ENCODE data around the gene FIGNL2. TPM values are rescaled to one million over a fixed set of nuclear protein-coding genes. Genes with fewer than 3 reads are reported as not detected.
A peak's percentile ranks its signal among the peaks of the same experiment; 100 is the strongest.
"Not testable (repeated sequence)": the region's sequence is repeated elsewhere in the genome, so short reads cannot be mapped to it uniquely, and the experiment has no call there.

The FIGNL2 gene
- total RNA-seq, 1 donor from 2014 or later, result 0.91 TPM

DNA sequence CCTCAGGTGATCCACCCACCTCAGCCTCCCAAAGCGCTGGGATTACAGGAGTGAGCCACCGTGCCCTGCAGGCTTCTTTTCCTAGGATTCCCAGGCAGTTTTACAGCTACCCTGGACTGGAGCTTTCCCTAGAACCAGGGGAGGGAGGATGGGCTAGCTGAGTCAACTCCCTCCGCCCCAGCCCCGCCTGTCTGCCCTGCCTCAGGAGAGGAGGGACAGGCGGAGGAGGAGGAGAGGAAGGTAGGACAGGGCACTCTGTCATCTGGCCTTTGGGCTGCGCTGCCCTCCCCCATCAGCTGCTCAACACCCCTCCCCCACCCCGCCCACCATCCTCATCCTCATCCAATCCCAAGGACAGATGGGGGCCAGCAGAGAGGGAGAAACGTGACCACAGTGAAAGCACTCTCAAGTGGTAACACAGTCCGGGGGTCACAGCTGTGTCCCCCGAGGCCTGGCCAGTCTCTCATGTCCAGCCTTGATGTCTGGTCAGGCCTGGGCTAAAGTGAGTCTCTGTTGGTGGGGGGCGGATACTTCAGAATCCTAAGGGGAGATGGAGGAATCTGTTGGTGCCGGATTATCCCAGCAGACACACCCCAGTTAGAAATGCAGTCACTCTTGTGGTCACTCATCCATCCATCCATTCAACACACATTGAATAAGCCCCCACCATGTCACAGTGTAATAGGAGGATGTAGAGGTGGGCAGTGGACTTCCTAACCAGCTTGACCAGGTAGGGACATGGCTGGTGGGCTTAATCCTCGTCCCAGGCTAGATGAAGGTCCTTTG, 12.3 kb downstream of the FIGNL2 start:
- no peak for DNase-seq (ENCODE audit: low spot score)

DNA sequence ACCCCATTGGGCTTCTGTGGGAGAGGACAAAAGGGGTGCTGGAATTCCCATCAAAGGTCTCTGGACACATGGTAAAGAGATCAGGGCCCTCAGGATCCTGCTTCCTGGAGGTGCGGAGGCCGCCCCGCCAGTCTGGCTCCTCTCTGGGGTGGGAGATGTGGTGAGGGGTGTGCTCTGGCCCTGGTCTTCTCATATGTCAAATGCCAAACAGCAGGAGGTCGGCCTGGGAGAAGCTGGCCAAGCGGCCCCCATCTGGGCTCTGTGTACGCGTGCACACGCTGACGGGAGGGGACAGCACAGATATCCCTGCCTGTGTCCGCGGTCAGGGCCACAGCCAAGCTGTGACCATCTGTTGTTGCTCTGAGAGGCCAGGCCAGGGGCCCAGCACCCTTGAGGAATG, 14.1 kb downstream of the FIGNL2 start:
- no peak for DNase-seq (ENCODE audit: low spot score)

DNA sequence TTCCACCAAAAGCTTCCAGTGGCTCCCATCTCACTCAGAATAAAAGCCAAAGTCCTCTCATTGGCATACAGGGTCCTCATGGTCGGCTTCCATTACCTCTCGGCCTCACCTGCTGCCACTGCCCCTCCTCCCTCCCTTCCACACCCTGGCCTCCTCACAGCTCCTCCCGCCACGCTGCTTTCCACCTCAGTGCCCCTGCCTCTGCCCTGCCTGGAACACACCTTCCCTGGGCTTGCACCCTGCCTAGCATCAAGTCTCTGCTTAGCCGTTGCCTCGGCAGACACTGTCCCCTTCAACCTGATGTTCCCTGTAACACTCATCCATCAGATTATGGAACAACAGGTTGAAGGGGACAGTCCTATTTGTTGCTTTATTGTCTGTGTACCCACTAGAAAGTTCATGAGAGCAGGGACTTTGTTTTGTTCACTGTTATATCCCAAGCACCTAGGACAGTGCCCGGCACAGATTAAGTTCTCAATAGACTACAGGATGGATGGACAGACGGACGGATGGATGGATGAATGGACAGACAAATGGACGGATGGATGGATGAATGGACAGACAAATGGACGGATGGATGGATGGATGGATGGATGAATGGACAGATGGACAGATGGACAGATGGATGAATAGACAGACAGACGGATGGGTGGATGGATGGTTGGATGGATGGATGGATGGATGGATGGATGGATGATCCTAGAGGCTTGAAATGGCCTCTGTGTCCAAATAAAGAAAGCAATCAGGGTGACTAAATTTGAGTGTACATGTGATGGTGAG, 14.9 kb downstream of the FIGNL2 start:
- no peak for DNase-seq (ENCODE audit: low spot score)

DNA sequence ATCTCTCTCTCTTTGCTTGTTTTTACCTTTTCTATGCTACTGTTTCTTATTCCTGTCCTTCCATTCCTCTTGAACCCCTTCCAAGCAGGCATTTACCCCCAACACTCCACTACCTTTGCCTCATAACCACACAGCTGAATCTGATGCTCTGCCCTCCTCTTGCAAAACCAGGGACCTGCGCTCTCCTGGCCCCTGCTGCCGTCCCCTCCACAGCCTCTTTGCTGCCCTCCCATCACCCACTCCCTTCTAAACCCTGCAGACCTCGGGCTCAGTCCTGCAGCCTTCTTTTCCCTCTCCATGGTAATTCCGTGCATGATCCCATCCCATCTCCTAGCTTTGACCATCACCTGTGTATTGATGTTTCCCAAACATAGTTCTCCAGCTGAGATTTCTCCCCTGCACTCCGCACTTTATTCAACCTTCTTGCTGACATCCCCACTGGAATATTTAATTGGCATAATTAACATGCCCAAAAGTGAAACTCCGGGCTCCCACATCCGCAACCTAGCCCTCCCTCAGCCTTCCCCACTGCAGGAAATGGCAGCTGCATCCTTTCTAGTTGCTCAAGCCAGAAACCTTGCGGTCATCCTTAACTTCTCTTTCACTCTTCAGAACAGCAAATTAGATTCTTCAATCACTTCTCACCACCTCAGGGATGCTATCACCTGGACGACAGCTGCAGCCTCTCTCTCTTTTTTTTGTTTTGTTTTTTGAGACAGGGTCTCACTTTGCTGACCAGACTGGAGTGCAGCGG, 16.0 kb downstream of the FIGNL2 start:
- DNase-seq (ENCODE audit: low spot score), result no peak

DNA sequence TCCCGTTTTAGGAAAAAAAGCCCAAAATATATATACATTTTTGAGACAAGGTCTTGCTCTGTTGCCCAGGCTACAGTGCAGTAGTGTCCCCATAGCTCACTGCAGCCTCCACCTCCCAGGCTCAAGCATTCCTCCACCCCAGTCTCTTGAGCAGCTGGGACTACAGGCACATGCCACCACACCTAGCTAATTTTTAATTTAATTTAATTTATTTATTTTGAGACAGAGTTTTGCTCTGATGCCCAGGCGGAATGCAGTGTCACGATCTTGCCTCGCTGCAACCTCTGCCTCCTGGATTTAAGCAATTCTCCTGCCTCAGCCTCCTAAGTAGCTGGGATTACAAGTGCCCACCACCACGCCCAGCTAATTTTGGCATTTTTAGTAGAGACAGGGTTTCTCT, 16.7 kb downstream of the FIGNL2 start:
- not testable (repeated sequence) for DNase-seq (ENCODE audit: low spot score)

DNA sequence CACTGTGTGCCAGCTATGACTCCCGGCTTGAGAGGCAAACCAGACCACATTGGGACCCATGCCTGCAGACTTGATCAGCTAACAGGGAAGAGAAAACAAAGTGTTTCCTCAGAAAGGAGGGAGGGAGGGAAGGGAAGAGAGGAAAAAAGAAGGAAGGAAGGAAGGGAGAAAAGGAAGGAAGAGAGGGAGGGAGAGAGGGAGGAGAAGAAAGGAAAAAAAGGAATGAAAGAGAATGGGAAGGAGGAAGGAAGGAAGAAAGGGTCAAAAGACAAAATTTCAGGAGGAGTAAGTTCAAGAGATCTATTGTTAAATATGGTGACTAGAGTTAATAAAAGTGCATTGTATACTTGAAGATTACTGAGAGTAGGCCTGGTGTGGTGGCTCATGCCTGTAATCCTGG, 18.9 kb downstream of the FIGNL2 start:
- DNase-seq (ENCODE audit: low spot score), result no peak

DNA sequence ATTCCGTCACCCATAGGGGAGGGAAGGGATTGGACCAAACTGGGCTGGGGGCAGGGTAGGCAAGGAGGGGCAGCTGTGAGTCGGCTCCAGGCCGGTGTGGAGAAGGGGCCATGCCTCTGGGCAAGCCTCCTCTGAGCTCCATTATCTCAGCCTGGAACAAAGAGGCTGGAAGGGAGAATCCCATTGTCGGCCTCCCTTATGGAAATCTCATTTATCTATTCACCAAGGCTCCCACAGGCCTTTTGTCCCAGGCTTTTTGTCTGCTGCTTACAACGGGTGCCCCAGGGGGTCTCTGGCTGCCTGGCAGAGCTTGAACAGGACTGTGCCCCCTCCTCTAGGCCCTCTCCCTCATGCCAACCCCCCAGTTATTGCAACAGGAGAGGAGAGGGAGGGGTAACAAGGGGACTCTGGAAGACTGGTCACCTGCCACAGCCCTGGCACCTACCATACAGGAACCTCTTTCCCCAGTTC, 19.5 kb downstream of the FIGNL2 start:
- DNase-seq (ENCODE audit: low spot score), result no peak

DNA sequence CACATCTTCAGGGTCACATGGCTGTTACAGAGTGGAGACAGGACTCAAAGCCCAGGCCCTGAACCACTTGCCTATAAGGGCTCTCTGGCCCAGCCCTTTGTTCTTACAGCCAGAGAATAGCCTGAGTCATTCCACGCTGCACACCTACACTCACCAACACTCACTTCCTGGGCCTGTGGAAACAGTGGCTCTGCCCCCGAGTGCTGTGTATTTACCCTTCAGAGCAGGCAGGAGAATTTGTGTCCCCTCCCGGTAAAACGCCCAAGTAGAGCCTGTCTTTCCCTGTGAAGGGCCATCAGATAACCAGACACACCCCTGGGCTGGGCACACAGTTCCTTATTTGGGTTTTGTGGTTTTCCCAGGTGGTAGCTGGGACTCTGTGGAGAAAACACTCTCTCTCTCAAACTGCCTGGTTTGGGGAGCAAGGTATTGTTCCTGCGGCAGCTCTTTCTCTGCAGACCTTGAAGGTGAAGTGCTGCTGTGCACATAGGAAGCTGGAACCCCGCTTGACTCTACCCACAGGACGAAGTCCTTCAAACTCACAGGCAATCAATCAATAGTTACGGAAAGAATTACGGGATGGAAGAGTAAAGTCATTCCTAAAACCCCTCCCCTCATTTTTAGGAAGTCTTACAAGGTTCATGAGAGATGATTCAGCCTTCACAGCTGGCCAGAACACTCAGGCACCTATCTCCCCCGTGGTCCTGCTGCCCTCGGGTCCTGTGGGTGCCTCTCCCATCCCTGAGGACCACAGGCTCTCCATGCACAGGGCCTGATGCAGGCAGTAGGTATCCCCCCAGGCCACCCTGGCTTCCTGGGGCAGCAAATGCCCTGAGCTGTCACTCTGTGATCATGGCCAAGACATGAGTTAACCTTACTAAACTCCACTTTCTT, 20.3 kb downstream of the FIGNL2 start:
- peak; percentile 79 for DNase-seq (ENCODE audit: low spot score)

DNA sequence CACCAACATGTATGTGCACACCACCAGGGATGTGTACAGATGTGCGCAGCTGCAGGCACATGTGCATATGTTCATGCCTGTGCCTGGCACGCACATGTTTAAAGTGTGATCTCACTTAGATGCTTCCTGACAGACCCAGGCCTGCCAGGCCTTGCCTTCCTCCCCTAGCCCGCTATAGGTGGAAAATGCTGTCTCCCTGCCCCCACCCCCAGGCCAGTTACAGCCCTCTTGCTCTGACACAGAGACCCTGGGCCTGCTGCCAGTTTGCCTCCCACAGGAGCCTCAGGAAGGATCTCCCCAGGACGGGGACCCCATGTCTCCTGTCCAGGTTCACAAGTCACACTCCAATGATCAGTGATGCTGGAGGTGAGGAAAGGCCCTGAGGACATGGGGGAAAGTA, 21.6 kb downstream of the FIGNL2 start:
- DNase-seq (ENCODE audit: low spot score), result no peak

DNA sequence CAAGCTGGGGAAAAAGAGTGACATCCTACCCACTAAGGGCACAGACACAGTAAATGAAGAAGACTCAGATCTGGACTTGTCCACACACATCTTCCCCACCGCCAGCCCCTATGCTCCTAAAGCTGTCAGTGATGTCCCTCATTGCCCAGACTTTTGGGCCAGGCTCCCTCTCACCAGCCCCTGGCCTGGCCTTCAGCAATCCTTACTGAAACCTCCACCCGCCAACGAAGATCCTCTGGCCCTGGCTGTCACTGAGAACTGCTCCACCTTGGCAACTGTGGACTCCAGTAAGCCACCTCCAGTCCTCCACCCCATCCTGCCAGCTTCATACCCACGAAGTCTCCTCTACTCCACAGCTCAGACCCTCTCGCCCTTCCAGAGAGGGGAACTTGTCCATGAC, 23.3 kb downstream of the FIGNL2 start:
- no peak for DNase-seq (ENCODE audit: low spot score)

DNA sequence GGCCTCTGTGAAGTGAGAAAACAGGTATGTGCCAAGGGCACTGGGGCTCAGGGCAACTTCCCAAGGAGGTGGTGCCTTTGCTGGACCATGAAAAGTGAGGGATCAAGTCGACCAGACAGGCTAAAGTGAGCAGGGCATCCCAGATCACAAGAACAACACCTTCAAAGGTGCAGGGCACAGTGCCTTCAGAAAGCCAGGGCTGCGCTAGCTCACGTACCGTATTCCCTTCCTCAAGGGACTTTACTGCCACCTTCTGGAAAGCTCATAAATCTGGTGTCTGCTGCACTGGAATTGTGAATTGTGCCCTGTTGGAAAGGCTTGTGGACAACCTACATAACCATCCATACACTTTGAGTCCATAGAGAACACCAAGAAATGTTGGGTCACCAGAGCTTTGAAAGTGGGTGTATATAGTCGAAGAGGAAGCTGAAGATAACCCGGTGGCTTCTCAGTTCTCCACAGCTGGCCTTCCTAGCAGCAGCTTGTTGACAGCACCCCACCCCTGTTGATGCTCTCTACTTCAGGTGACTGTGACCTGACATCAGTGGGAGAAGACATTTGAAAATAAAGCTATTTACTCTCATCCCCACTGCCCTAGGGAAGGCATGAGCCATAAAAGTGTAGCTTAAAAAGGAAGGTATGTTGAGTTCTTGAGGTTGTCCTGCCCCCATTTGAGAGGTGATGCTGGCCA, 24.5 kb downstream of the FIGNL2 start:
- no peak for DNase-seq (ENCODE audit: low spot score)

DNA sequence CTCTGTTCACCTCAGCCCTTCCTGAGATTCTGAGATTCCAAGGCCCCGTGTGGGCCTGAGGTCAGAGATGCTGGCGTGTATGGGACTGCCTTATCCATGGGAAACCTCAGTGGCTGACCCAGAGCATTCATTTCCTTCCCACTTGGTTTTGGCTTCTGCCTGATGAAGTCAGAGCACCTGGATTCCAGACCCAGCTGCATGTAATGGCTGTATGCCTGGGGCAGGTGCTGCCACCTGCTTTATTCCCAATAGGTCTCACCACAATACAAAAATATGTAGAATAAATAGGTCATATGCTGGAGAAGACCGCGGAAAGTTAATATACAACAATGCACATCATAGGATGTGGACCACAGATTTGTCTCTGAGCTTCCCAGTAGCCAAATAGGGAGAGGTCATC, 25.6 kb downstream of the FIGNL2 start:
- DNase-seq (ENCODE audit: low spot score), result no peak

DNA sequence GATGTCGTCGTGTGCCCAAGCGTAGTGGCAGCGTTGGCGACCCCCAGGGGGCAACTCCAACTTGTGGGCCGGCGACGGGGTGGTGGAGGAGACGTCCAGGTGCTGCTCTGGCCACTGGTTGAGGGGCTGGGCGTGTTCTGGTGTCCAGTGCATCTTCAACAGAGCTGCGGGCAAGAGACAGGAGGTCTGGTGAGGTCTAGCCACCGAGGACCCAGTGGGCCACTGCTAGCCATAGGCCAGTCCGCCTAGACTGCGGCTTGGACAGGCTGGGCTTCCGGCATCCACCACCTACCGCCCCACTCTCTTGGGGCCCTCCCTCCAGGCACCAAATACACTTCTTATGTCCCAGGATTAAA, 26.3 kb downstream of the FIGNL2 start:
- no peak for DNase-seq (ENCODE audit: low spot score)

DNA sequence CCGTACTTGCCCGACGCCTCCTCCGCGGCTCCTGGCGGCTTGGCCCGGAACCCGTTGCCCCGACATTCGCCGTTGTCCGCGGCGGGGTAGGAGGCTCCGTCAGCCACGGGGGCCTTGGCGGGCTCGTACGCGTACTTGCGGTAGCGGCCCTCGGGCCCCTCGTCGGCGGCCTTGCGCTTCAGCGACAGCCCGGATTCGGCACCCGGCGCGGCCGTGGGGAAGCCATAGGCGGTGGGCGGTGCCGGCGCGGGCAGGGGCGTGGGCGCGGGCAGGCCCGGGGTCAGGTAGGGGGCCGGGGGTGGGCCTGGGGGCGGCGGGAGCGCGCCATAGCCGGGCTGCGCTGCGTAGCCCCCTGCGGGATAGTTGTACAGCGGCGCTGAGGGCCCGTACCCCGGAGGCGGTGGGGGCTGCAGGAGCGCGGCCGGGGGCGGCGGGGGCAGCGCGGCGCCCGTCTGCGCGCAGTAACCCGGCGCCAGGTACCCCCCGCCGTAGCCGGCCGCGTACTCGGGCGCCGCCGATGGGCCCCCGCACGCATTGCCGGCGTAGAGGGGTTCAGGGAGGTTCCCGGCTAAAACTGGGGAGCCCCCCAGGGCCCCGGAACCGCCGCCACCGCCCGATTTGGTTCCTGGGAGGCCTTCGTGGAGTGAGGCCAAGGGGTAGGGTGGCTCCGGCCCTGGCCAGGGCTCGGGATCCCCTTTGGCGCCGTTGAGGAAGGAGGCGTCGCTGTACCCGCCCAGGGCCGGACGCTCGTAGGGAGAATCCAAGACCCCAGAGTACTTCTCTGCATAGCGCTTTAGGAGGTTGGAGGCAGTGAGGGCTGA, 26.9 kb downstream of the FIGNL2 start:
- DNase-seq (ENCODE audit: low spot score), result no peak

DNA sequence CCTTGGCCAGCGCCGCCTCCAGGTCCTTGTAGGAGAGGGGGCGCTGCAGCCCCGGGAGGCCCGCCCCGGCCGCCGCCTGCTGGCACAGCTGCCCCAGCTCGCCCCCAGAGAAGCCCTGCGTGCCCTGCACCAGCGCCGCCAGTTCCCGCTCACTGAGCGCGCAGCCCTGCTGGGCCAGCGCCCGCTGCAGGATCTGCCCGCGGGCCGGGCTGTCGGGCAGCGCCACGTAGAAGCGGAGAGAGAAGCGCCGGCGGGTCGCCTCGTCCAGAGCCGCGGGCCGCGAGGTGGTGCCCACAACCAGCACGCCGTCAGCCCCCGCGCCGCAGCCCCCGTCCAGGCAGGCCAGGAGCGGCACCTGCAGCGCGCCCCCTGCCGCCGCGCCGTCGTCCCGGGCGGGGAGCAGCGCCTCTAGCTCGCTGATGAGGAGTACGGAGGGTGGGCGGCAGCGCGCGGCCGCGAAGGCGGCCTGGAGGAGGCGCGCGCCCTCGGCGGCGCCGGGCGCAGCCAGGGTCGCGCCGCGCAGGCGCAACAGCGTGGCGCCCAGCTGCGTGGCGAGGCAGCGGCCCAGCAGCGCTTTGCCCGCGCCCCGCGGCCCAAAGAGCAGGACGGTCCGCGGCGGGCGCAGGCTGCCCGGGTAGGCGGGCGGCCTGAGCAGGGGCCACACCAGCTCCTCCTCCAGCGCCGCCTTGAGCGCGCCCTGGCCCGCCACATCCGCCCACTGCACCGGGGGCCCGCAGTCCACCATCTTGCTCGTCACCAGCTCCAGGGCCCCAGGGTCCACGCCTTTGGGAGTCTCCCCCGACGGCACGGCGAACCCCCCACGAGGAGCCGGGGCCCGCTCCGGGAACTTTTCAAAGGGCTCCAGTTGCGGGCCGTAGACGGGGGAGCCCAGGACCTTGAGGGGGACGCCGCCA, 27.7 kb downstream of the FIGNL2 start:
- DNase-seq (ENCODE audit: low spot score), result peak; percentile 56

DNA sequence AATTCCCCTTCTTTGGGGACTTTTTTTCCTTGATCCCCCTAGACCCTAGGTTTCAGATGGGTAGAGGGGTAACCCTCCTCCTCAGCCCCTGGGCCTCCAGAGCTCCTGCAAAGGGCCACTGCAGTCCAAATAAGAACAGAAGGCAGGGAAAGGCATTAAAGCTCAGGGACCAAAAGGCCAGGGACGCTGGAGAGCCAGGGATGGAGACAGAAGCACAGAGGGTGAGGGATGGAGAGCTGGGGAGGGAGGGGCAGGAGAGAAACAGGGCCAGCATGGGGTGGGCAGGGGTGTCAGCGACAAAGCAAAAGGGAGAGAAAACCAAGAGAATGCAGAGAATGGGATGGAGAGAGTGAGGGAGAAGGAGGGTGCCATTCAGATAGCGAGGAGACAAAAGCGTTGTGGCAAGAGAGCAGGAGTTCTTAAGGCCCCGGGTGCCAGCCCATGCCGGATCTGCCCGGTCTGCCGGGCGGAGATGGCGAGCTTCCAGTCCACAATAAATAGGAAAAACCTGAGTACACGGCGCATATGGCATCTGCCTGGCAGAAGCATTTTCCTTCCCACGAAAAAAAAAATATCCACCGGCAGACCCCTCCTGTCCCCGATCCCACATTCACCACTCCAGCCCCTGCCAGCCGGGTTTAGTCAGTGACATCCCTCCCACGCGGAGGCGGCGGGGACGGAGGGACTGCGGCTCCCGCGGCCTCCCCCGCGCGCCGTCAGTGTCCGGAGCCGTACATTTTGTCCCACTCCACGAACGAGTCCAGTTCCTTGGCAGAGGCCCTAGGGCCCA, 28.6 kb downstream of the FIGNL2 start:
- DNase-seq (ENCODE audit: low spot score), result no peak

DNA sequence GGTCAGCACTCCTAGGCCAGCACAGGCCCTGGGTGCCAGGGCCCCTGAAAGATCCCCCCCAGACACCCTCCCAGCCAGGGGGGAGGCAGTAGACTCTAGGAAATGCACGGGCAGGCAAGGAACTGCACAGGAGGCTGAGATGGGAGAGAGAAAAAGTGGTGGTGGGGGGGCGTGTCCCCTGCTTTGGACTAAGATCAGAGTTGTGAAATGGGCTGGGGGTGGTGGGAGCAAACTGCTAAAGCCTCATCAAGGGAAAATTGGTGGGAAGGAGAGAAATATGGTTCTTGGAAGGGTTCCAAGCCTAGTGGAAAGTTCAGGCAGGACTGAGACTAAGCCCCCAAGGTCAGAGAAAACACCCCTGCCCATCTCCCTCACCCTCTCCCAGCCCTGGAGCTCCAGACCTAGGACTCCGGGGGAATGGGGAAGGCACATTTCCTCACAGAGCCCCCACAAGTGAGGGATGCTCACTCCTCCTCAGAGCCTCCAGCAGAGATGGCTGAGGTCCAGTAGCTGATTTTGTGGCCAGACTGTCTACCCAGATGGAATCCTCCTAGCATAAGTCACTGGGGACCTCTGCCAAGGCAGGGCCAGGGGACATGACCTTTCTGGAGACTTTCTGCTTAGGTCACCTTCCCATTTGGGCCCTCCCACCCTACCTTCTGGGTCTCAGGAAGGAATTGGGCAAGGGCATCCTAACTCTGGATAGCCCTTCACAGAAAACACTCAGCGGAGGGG, 29.8 kb downstream of the FIGNL2 start:
- DNase-seq (ENCODE audit: low spot score), result no peak

Data from ureter (tissue), 1 donor.